H9 (cell line): ENCODE measurements around the gene HCN2. TPM values are rescaled to one million over a fixed set of nuclear protein-coding genes. Genes with fewer than 3 reads are reported as not detected.

Experiments
- DNase-seq: peaks from one replicate; pipeline ENCODE4 v3.0.0-alpha.2; 2017
- H2AFZ ChIP-seq: one replicate; pipeline ENCODE4 v1.6.1; 2013; ENCODE audit warnings: mild to moderate bottlenecking, low read length, control low read depth, moderate library complexity
- H2AK5ac ChIP-seq: 2 replicates; pipeline ENCODE4 v1.6.1; 2013; ENCODE audit warnings: low read length, control low read depth, mixed read lengths; ENCODE audit not compliant: insufficient read length
- H2BK120ac ChIP-seq: one replicate; pipeline ENCODE4 v1.6.1; 2013; ENCODE audit warnings: low read depth, mild to moderate bottlenecking, low read length, control low read depth, inconsistent platforms; ENCODE audit not compliant: poor library complexity, severe bottlenecking
- H2BK12ac ChIP-seq: 2 replicates; pipeline ENCODE4 v1.6.1; 2013; ENCODE audit warnings: low read length, control low read depth, mixed read lengths, low read depth; ENCODE audit not compliant: insufficient read length
- H2BK15ac ChIP-seq: 2 replicates; pipeline ENCODE4 v1.6.1; 2013; ENCODE audit warnings: low read depth, low read length, control low read depth
- H2BK20ac ChIP-seq: one replicate; pipeline ENCODE4 v1.6.1; 2013; ENCODE audit warnings: low read depth, mild to moderate bottlenecking, low read length, control low read depth, inconsistent platforms; ENCODE audit not compliant: poor library complexity, severe bottlenecking
- H2BK5ac ChIP-seq: 2 replicates; pipeline ENCODE4 v1.6.1; 2013; ENCODE audit warnings: low read length, control low read depth, mixed read lengths; ENCODE audit not compliant: insufficient read length
- H3K14ac ChIP-seq: 2 replicates; pipeline ENCODE4 v1.6.1; 2013; ENCODE audit warnings: low read length, control low read depth; ENCODE audit not compliant: insufficient read depth
- H3K18ac ChIP-seq: 2 replicates; pipeline ENCODE4 v1.6.1; 2013; ENCODE audit warnings: low read depth, mild to moderate bottlenecking, mixed read lengths, low read length, control low read depth; ENCODE audit not compliant: insufficient read length
- H3K23ac ChIP-seq: 2 replicates; pipeline ENCODE4 v1.6.1; 2013; ENCODE audit warnings: low read length, control low read depth, mixed read lengths, low read depth; ENCODE audit not compliant: insufficient read length
- H3K23me2 ChIP-seq: 2 replicates; pipeline ENCODE4 v1.6.1; 2013; ENCODE audit warnings: low read depth, mild to moderate bottlenecking, mixed read lengths, low read length, control low read depth; ENCODE audit not compliant: insufficient read length, poor library complexity, severe bottlenecking
- H3K27ac ChIP-seq: 2 replicates; pipeline ENCODE4 v1.5.1; 2013; ENCODE audit warnings: low read length, control low read depth, mixed read lengths, low read depth; ENCODE audit not compliant: insufficient read length
- H3K27me3 ChIP-seq: 2 replicates; pipeline ENCODE4 v1.6.1; 2013; ENCODE audit warnings: low read length, control low read depth, inconsistent platforms; ENCODE audit not compliant: insufficient read depth
- H3K4ac ChIP-seq: 2 replicates; pipeline ENCODE4 v1.6.1; 2013; ENCODE audit warnings: low read depth, mild to moderate bottlenecking, control low read depth, inconsistent platforms, low read length, moderate library complexity
- H3K4me1 ChIP-seq: 2 replicates; pipeline ENCODE4 v1.6.1; 2013; ENCODE audit warnings: low read length, control low read depth, inconsistent platforms; ENCODE audit not compliant: insufficient read depth
- H3K4me2 ChIP-seq: 2 replicates; pipeline ENCODE4 v1.6.1; 2013; ENCODE audit warnings: low read length, control low read depth, mixed read lengths; ENCODE audit not compliant: insufficient read length, insufficient read depth
- H3K56ac ChIP-seq: 2 replicates; pipeline ENCODE4 v1.6.1; 2013; ENCODE audit warnings: low read depth, mild to moderate bottlenecking, mixed read lengths, low read length, control low read depth; ENCODE audit not compliant: insufficient read length
- H3K79me1 ChIP-seq: 2 replicates; pipeline ENCODE4 v1.6.1; 2013; ENCODE audit warnings: low read depth, mild to moderate bottlenecking, moderate library complexity, low read length, control low read depth, inconsistent platforms; ENCODE audit not compliant: insufficient read depth, poor library complexity, severe bottlenecking
- H3K79me2 ChIP-seq: 2 replicates; pipeline ENCODE4 v1.6.1; 2013; ENCODE audit warnings: low read length, control low read depth, inconsistent platforms; ENCODE audit not compliant: insufficient read depth
- H3K9ac ChIP-seq: 2 replicates; pipeline ENCODE4 v1.6.1; 2013; ENCODE audit warnings: low read length, control low read depth, mixed read lengths; ENCODE audit not compliant: insufficient read length; ENCODE audit errors: extremely low read depth
- H3K9me3 ChIP-seq: one replicate; pipeline ENCODE4 v1.6.1; 2013; ENCODE audit warnings: low read depth, low read length, inconsistent platforms; ENCODE audit not compliant: control insufficient read depth
- H3T11ph ChIP-seq: one replicate; pipeline ENCODE4 v1.6.1; 2013; ENCODE audit warnings: mild to moderate bottlenecking, low read length, control low read depth, inconsistent platforms
- H4K20me1 ChIP-seq: one replicate; pipeline ENCODE4 v1.6.1; 2013; ENCODE audit not compliant: control insufficient read depth, insufficient read length, insufficient read depth
- H4K5ac ChIP-seq: 2 replicates; pipeline ENCODE4 v1.6.1; 2013; ENCODE audit warnings: low read depth, mild to moderate bottlenecking, mixed read lengths, low read length, control low read depth; ENCODE audit not compliant: insufficient read length
- H4K8ac ChIP-seq: replicated peaks from 2 replicates; pipeline ENCODE4 v1.6.1; 2013; ENCODE audit warnings: low read length, control low read depth, mixed read lengths, low read depth; ENCODE audit not compliant: insufficient read length
- H4K91ac ChIP-seq: 2 replicates; pipeline ENCODE4 v1.6.1; 2013; ENCODE audit warnings: low read depth, mild to moderate bottlenecking, moderate library complexity, mixed read lengths, low read length, control low read depth; ENCODE audit not compliant: insufficient read length
- H3K27ac Mint-ChIP-seq, 3 experiments: 2 replicates in 2 of 3; 3 replicates in 1 of 3; pipeline ENCODE4 v1.8.0; 2020 to 2021; ENCODE audit warnings: mixed read lengths in 3 of 3, mild to moderate bottlenecking in 1 of 3, moderate library complexity in 1 of 3
- H3K27me3 Mint-ChIP-seq: 2 replicates; pipeline ENCODE4 v1.8.0; 2021; ENCODE audit warnings: low read depth, mild to moderate bottlenecking, moderate library complexity, mixed read lengths
- H3K36me3 Mint-ChIP-seq, 3 experiments: 2 replicates in 2 of 3; 3 replicates in 1 of 3; pipeline ENCODE4 v1.8.0; 2020 to 2021; ENCODE audit warnings: low read depth in 3 of 3, mixed read lengths in 3 of 3; ENCODE audit not compliant: insufficient read depth in 1 of 3
- H3K4me1 Mint-ChIP-seq, 2 experiments: 2 replicates each; pipeline ENCODE4 v1.8.0; 2020; ENCODE audit warnings: mixed read lengths in 2 of 2
- H3K4me3 Mint-ChIP-seq, 2 experiments: 2 replicates in 1 of 2; 3 replicates in 1 of 2; pipeline ENCODE4 v1.8.0; 2020 to 2021; ENCODE audit warnings: mild to moderate bottlenecking in 2 of 2, mixed read lengths in 2 of 2, moderate library complexity in 1 of 2
- H3K9me3 Mint-ChIP-seq, 2 experiments: 2 replicates in 1 of 2; 3 replicates in 1 of 2; pipeline ENCODE4 v1.8.0; 2020; ENCODE audit warnings: mild to moderate bottlenecking in 2 of 2, mixed read lengths in 2 of 2, moderate library complexity in 1 of 2
- WGBS: extraction: QIAGEN DNeasy Blood & Tissue Kit; methylation state at CpG from one replicate; pipeline ENCODE4 v1.1.7; 2013; ENCODE audit warnings: missing lambda C conversion rate, low lambda C conversion rate, mixed read lengths; ENCODE audit not compliant: insufficient read length; ENCODE audit errors: extremely low coverage; 5-methylcytosine and 5-hydroxymethylcytosine counted together
- total RNA-seq: library from RNA; stranded (reverse); gene quantifications from 2 replicates; pipeline ENCODE4 v1.2.1, GENCODE V29; 2021
- TF ChIP-seq, protein P1 (sequence below): fragments of 200-600 bp; sonication (generic); conservative IDR thresholded peaks from 3 replicates; pipeline ENCODE4 v1.8.0; 2021; ENCODE audit warnings: antibody characterized with exemption, mild to moderate bottlenecking

Gene HCN2
- total RNA-seq, 1 experiment from 2014 or later = 3.7 TPM

GRCh38 chr19:623974-624373 is 34.3 kb downstream of the HCN2 start:
- DNase-seq = no peak
- H3K27me3 Mint-ChIP-seq = no peaks in the 10 kb centered on the region

More at GRCh38 chr19:623974-624373, 34.3 kb downstream of the HCN2 start:
- TF ChIP-seq, protein P1, sequence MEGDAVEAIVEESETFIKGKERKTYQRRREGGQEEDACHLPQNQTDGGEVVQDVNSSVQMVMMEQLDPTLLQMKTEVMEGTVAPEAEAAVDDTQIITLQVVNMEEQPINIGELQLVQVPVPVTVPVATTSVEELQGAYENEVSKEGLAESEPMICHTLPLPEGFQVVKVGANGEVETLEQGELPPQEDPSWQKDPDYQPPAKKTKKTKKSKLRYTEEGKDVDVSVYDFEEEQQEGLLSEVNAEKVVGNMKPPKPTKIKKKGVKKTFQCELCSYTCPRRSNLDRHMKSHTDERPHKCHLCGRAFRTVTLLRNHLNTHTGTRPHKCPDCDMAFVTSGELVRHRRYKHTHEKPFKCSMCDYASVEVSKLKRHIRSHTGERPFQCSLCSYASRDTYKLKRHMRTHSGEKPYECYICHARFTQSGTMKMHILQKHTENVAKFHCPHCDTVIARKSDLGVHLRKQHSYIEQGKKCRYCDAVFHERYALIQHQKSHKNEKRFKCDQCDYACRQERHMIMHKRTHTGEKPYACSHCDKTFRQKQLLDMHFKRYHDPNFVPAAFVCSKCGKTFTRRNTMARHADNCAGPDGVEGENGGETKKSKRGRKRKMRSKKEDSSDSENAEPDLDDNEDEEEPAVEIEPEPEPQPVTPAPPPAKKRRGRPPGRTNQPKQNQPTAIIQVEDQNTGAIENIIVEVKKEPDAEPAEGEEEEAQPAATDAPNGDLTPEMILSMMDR = no peak
- no peak overlapping the region for H2AK5ac ChIP-seq
- no peaks in the 10 kb centered on the region for H3K27me3 ChIP-seq
- H3K27ac Mint-ChIP-seq = peak overlapping the region in 2 of 3 experiments; percentile 40 to 61; a peak in 2 of 7 replicates
- H3K56ac ChIP-seq = no peak overlapping the region
- WGBS = no CpG with 5 or more reads among the region's 24 CpGs
- no peak overlapping the region for H4K5ac ChIP-seq
- no peaks in the 10 kb centered on the region for H3K23me2 ChIP-seq
- no peak overlapping the region for H2AFZ ChIP-seq
- no peak overlapping the region for H3K27ac ChIP-seq
- H3K79me1 ChIP-seq = peaks cover 5% of the 10 kb centered on the region
- no peak overlapping the region for H3K9ac ChIP-seq
- no peak overlapping the region for H2BK12ac ChIP-seq
- H3K18ac ChIP-seq = no peak overlapping the region
- H3K4me3 Mint-ChIP-seq = no peak overlapping the region
- H3K4me1 Mint-ChIP-seq = 0 out of 4 replicates have a peak, but pooled peaks cover 0 to under 1% of the 10 kb centered on the region in 2 experiments
- no peak overlapping the region for H3K4me2 ChIP-seq
- H2BK5ac ChIP-seq = no peak overlapping the region
- H3K79me2 ChIP-seq = no peaks in the 10 kb centered on the region
- H2BK20ac ChIP-seq = no peak overlapping the region
- H3K4ac ChIP-seq = no peak overlapping the region
- no peak overlapping the region for H4K8ac ChIP-seq
- no peaks in the 10 kb centered on the region for H3K9me3 ChIP-seq
- H3T11ph ChIP-seq = no peak overlapping the region
- no peaks in the 10 kb centered on the region for H3K4me1 ChIP-seq
- no peak overlapping the region for H2BK120ac ChIP-seq
- H4K91ac ChIP-seq = no peak overlapping the region
- no peak overlapping the region for H2BK15ac ChIP-seq
- H4K20me1 ChIP-seq = no peaks in the 10 kb centered on the region
- peaks cover 25 to 50% (median 44%) of the 10 kb centered on the region in 3 experiments; a peak in 6 of 7 replicates for H3K36me3 Mint-ChIP-seq
- no peaks in the 10 kb centered on the region for H3K9me3 Mint-ChIP-seq
- H3K23ac ChIP-seq = no peak overlapping the region
- no peak overlapping the region for H3K14ac ChIP-seq
